GM12878 (cell line): ENCODE measurements around the gene NT5E. TPM values are rescaled to one million over a fixed set of nuclear protein-coding genes. Genes with fewer than 3 reads are reported as not detected.
A peak's percentile ranks its signal among the peaks of the same experiment; 100 is the strongest.

ENCODE experiments used
- ATAC-seq: fragments of 200-7000 bp; cut with Tn5 transposase; 3 replicates; pipeline ENCODE4 v1.9.1; 2020; ENCODE audit warnings: mild to moderate bottlenecking, moderate library complexity
- Bru-seq: library from RNA; stranded (reverse); fragments of 400-500 nt; gene quantifications from one replicate; lab custom pipeline; 2021; lab: Mats Ljungman, UMichigan
- BruChase-seq, 2 experiments: library from RNA; stranded (reverse); fragments of 400-500 nt; gene quantifications; one replicate each; lab custom pipeline; 2021; lab: Mats Ljungman, UMichigan
- BruUV-seq: library from RNA; stranded (reverse); fragments of 400-500 nt; replicated peaks from 2 replicates; lab custom pipeline; 2021; lab: Mats Ljungman, UMichigan
- CTCF ChIA-PET: fragments of 300-600 bp; sonication (Branson Sonifier 250); formaldehyde crosslinking; extraction: SDS; loops from one replicate; lab custom pipeline; 2021; ENCODE audit warnings: inconsistent platforms; lab: Yijun Ruan, JAX
- POLR2A ChIA-PET: fragments of 350-600 bp; formaldehyde crosslinking; extraction: SDS; loops from one replicate; lab custom pipeline; 2021; ENCODE audit warnings: inconsistent platforms; lab: Charles Lee
- RAD21 ChIA-PET: fragments of 300-600 bp; sonication (Branson Sonifier 250); formaldehyde crosslinking; loops from one replicate; lab custom pipeline; 2023; ENCODE audit warnings: antibody characterized with exemption; ENCODE audit not compliant: unreplicated experiment; lab: Charles Lee
- SMC1A ChIA-PET: fragments of 300-600 bp; sonication (Branson Sonifier 250); formaldehyde crosslinking; loops from one replicate; lab custom pipeline; 2023; ENCODE audit not compliant: unreplicated experiment, uncharacterized antibody; lab: Charles Lee
- DNase-seq: peaks from one replicate; pipeline ENCODE4 v3.0.0-alpha.2; 2011; ENCODE audit warnings: low read depth, low spot score
- FAIRE-seq: peaks from 3 replicates; lab custom pipeline; 2011; peaks lifted over from hg19 to GRCh38; lab: Jason Lieb, UNC
- H2AFZ ChIP-seq: 2 replicates; pipeline ENCODE4 v1.6.0; 2011; ENCODE audit warnings: low read depth, low read length, control low read depth; ENCODE audit not compliant: control insufficient read depth
- H3K27ac ChIP-seq: 2 replicates; pipeline ENCODE4 v1.5.1; 2011; ENCODE audit warnings: control low read depth; ENCODE audit not compliant: control insufficient read depth, insufficient read depth
- H3K27me3 ChIP-seq, 2 experiments: replicated peaks in 1 of 2; 2 replicates each; pipeline versions ENCODE4 v1.6.0 to v1.6.1; 2011; ENCODE audit warnings: low read length in 1 of 2; ENCODE audit not compliant: control insufficient read depth in 2 of 2, insufficient read depth in 2 of 2
- H3K36me3 ChIP-seq, 2 experiments: 2 replicates each; pipeline ENCODE4 v1.5.1; 2011; ENCODE audit warnings: low read length in 1 of 2; ENCODE audit not compliant: control insufficient read depth in 2 of 2, insufficient read depth in 2 of 2
- H3K4me1 ChIP-seq: 2 replicates; pipeline ENCODE4 v1.6.1; 2011; ENCODE audit warnings: mild to moderate bottlenecking, low read length, moderate library complexity, mixed read lengths; ENCODE audit not compliant: control insufficient read depth, insufficient read depth
- H3K4me2 ChIP-seq: 2 replicates; pipeline ENCODE4 v1.6.0; 2011; ENCODE audit warnings: control low read depth; ENCODE audit not compliant: control insufficient read depth, insufficient read depth
- H3K4me3 ChIP-seq: fragments of 200-600 bp; sonication (generic); 2 replicates; pipeline ENCODE4 v1.5.1; 2016
- H3K79me2 ChIP-seq: 2 replicates; pipeline ENCODE4 v1.6.0; 2011; ENCODE audit warnings: low read length; ENCODE audit not compliant: control insufficient read depth, insufficient read depth
- H3K9ac ChIP-seq: 2 replicates; pipeline ENCODE4 v1.8.0; 2011; ENCODE audit warnings: low read length, control low read depth, mixed read lengths; ENCODE audit not compliant: control insufficient read depth, insufficient read depth
- H3K9me3 ChIP-seq: replicated peaks from 3 replicates; pipeline ENCODE4 v1.5.1; 2011; ENCODE audit warnings: mild to moderate bottlenecking, low read length; ENCODE audit not compliant: control insufficient read depth, insufficient read depth
- H4K20me1 ChIP-seq: 2 replicates; pipeline ENCODE4 v1.6.0; 2011; ENCODE audit not compliant: control insufficient read depth, insufficient read depth
- BMI1 ChIP-seq: fragments of 450-650 bp; IDR thresholded peaks from 2 replicates; pipeline ENCODE4 v1.6.1; 2016; ENCODE audit warnings: mild to moderate bottlenecking, moderate library complexity, borderline replicate concordance
- EGR1 ChIP-seq, 2 experiments: IDR thresholded peaks; 1 replicate in 1 of 2; 2 replicates in 1 of 2; pipeline ENCODE4 v1.6.1; 2011 to 2012; ENCODE audit warnings: low read depth in 2 of 2, low read length in 2 of 2, borderline replicate concordance in 1 of 2, mild to moderate bottlenecking in 1 of 2, moderate library complexity in 1 of 2
- HDGF ChIP-seq: fragments of 450-650 bp; IDR thresholded peaks from 2 replicates; pipeline ENCODE4 v1.6.1; 2016; ENCODE audit warnings: antibody characterized with exemption
- KAT2A ChIP-seq: conservative IDR thresholded peaks from 2 replicates; pipeline ENCODE4 v1.6.1; 2011; ENCODE audit warnings: low read depth, low read length; ENCODE audit not compliant: control insufficient read depth
- PBX3 ChIP-seq: IDR thresholded peaks from 2 replicates; pipeline ENCODE4 v1.6.1; 2011; ENCODE audit warnings: mild to moderate bottlenecking, low read depth, low read length, moderate library complexity; ENCODE audit not compliant: insufficient replicate concordance
- PML ChIP-seq: IDR thresholded peaks from 2 replicates; pipeline ENCODE4 v1.6.1; 2012; ENCODE audit warnings: low read length, inconsistent platforms
- POLR2A ChIP-seq: IDR thresholded peaks from 2 replicates; pipeline ENCODE4 v1.6.1; 2011; ENCODE audit warnings: low read depth, mild to moderate bottlenecking, low read length
- SIX5 ChIP-seq: IDR thresholded peaks from 2 replicates; pipeline ENCODE4 v1.6.1; 2011; ENCODE audit warnings: mild to moderate bottlenecking, low read depth, low read length, moderate library complexity; ENCODE audit not compliant: severe bottlenecking
- SREBF2 ChIP-seq: IDR thresholded peaks from 2 replicates; pipeline ENCODE4 v1.6.1; 2012; ENCODE audit warnings: mild to moderate bottlenecking, low read length
- TCF7 ChIP-seq: IDR thresholded peaks from 2 replicates; pipeline ENCODE4 v1.6.1; 2014; ENCODE audit warnings: antibody characterized with exemption, borderline replicate concordance
- WRNIP1 ChIP-seq: IDR thresholded peaks from 2 replicates; pipeline ENCODE4 v1.6.1; 2011; ENCODE audit warnings: low read depth, low read length, improper control_type of control experiment, borderline replicate concordance
- ZNF687 ChIP-seq: fragments of 450-650 bp; IDR thresholded peaks from 2 replicates; pipeline ENCODE4 v1.6.1; 2017; ENCODE audit warnings: mild to moderate bottlenecking, moderate library complexity
- WGBS: methylation state at CpG from one replicate; pipeline ENCODE4 v1.1.6; 2016; ENCODE audit warnings: low lambda C conversion rate; ENCODE audit not compliant: insufficient replicate concordance, insufficient coverage; ENCODE audit errors: missing lambda C conversion rate; 5-methylcytosine and 5-hydroxymethylcytosine counted together
- in situ Hi-C: fragments of 300-500 bp; cut with MboI; formaldehyde crosslinking; loops from 9 replicates; pipeline ENCODE4 v1.14.3; 2018; ENCODE audit warnings: mixed read lengths
- intact Hi-C: fragments of 100-400 bp; cut with micrococcal nuclease; formaldehyde crosslinking; loops from one replicate; pipeline ENCODE4 v1.14.2; 2022; ENCODE audit not compliant: unreplicated experiment
- long read RNA-seq, 2 experiments: library from polyadenylated mRNA; unstranded; transcript quantifications; one replicate each; pipeline ENCODE4 v2.0.0, GENCODE V29; 2019 to 2020
- polyA minus RNA-seq, 3 experiments: library from RNA; depleted of rRNA, polyadenylated mRNA; stranded (reverse); fragments of >200 nt; gene quantifications; 2 replicates each; pipeline ENCODE4 v1.2.3, GENCODE V29; 2011
- polyA plus RNA-seq, 11 experiments: library from polyadenylated mRNA; depleted of rRNA in 4 of 11; unstranded in 6 of 11; stranded (reverse) in 5 of 11; fragments of >200 nt; fragmentation: Nextera tagmentation in 4 of 11; fragmentation: Illumina TruSeq in 1 of 11; extraction: Ambion mirVana in 4 of 11; extraction: Trizol in 1 of 11; gene quantifications; 1 replicate in 1 of 11; 2 replicates in 10 of 11; pipeline versions ENCODE4 v1.2.1 to v1.2.3, GENCODE V29; 2011 to 2016; ENCODE audit warnings: inconsistent platforms in 2 of 11, missing spikeins in 2 of 11, low read depth in 1 of 11
- total RNA-seq, 4 experiments: library from RNA; depleted of rRNA in 3 of 4; stranded (reverse); fragments of >200 nt in 3 of 4; fragmentation: Illumina TruSeq in 1 of 4; extraction: Trizol in 1 of 4; gene quantifications; 2 replicates each; pipeline versions ENCODE4 v1.2.1 to v1.2.3, GENCODE V29; 2013 to 2021

NT5E gene
- 2.2 and 2.5 TPM in 2 replicates for total RNA-seq (2013; cell fraction: nucleolus; rRNA removed)
- total RNA-seq (2014; rRNA removed) (8.2 and 8.4 TPM in 2 replicates), total RNA-seq (2014; rRNA removed; fragmentation: Illumina TruSeq; extraction: Trizol) (6.6 and 6.9 TPM in 2 replicates), total RNA-seq (2021) (8.2 and 9.7 TPM in 2 replicates), polyA plus RNA-seq (2011; rRNA removed) (6.9 and 9.9 TPM in 2 replicates), polyA plus RNA-seq (2014; fragmentation: Illumina TruSeq; extraction: Trizol) (5.6 and 7.5 TPM in 2 replicates), polyA plus RNA-seq (2014; fragmentation: Nextera tagmentation; extraction: Ambion mirVana) (1 to 10 TPM; 1.9 to 3.9 TPM), polyA plus RNA-seq (2014; rRNA removed) (7.7 and 8.4 TPM in 2 replicates), polyA plus RNA-seq (2016; fragmentation: Nextera tagmentation; extraction: Ambion mirVana) (1 to 10 TPM; 8.4 to 9.3 TPM), polyA minus RNA-seq (2011; rRNA and poly(A)+ RNA removed) (6.8 and 9.9 TPM in 2 replicates), Bru-seq, nascent RNA (percentile 55 among the genes with signal in this experiment), BruChase-seq, experiment 1, labeled RNA remaining after a 6-hour chase (percentile 51 among the genes with signal in this experiment), BruChase-seq, experiment 2, labeled RNA remaining after a 2-hour chase (percentile 48 among the genes with signal in this experiment)
- polyA plus RNA-seq (2011; ENCODE audit: low read depth), result 4.2 TPM
- 4.6 and 9.2 TPM in 2 replicates for polyA plus RNA-seq (2011; cell fraction: cytosol; rRNA removed)
- polyA plus RNA-seq (2011; cell fraction: nucleus; rRNA removed), result 7.9 and 9.2 TPM in 2 replicates
- 5.3 and 7.9 TPM in 2 replicates for polyA plus RNA-seq (2012)
- polyA minus RNA-seq (2011; cell fraction: cytosol; rRNA and poly(A)+ RNA removed), result 8.7 and 10.4 TPM in 2 replicates
- polyA minus RNA-seq (2011; cell fraction: nucleus; rRNA and poly(A)+ RNA removed), result 14.4 and 19.7 TPM in 2 replicates
- long read RNA-seq, experiment 1, partial matches to known transcripts, result 0 of 8 reads
- long read RNA-seq, experiment 1, other reads (novel, unspliced or antisense), result 4 of 8 reads
- long read RNA-seq, experiment 2, transcript NT5E-202 (3 exons, 974 nt), result major isoform, 5 of 24 reads
- long read RNA-seq, experiment 2, partial matches to known transcripts, result 1 of 24 reads
- long read RNA-seq, experiment 2, other reads (novel, unspliced or antisense), result 16 of 24 reads

GRCh38 chr6:85449818-85450759 lies at the start of gene NT5E:
NT5E (plus strand) TSS chr6:85450083; CDS start chr6:85450140, 57 bp downstream.
- peak within 1 kb of the TSS; percentile 77 for H3K9ac ChIP-seq
- H3K27ac ChIP-seq, result peak within 1 kb of the TSS; percentile 81
- FAIRE-seq, result no peak
- intact Hi-C loops, result loop anchor here (1.0 to 5.0 kb wide), 4 partner anchors 33 to 227 kb away; no protein-coding TSS in a partner anchor
- H3K79me2 ChIP-seq, result peaks cover 35% of the 10 kb centered on the region
- H3K4me3 ChIP-seq, result peak within 1 kb of the TSS; percentile 83
- H3K4me2 ChIP-seq, result peak within 1 kb of the TSS; percentile 93
- POLR2A ChIA-PET, result interaction anchor here (0.9 to 5.4 kb wide), 12 partner anchors 11 to 228 kb away, joined by 3 to 64 read pairs (median 4); no protein-coding TSS in a partner anchor
- no peak for DNase-seq
- H2AFZ ChIP-seq, result peak within 1 kb of the TSS; percentile 85
- H3K9me3 ChIP-seq, result no peaks in the 10 kb centered on the region
- H3K27me3 ChIP-seq, result no peaks in the 10 kb centered on the region
- SMC1A ChIA-PET, result interaction anchor here (0.8 to 12.9 kb wide), 19 partner anchors 12 to 228 kb away, joined by 3 to 138 read pairs (median 5); partner anchors contain the start of gene SYNCRIP
- peaks cover 19% of the 10 kb centered on the region for H3K4me1 ChIP-seq
- ATAC-seq, result peak; percentile 88
- no peaks in the 10 kb centered on the region for H3K36me3 ChIP-seq
- RAD21 ChIA-PET, result interaction anchor here (0.6 to 8.9 kb wide), 24 partner anchors 11 to 1004 kb away, joined by 3 to 80 read pairs (median 5); partner anchors contain the start of gene SYNCRIP
- H4K20me1 ChIP-seq, result no peaks in the 10 kb centered on the region
- WGBS, result under 1% methylated on average over 86 of the region's 92 CpGs
- in situ Hi-C loops, result no loop called here
- CTCF ChIA-PET, result interaction anchor here (0.6 to 13.2 kb wide), 17 partner anchors 9 to 342 kb away, joined by 3 to 188 read pairs (median 5); no protein-coding TSS in a partner anchor
- BruUV-seq, result no TSS peak
- TF ChIP-seq HDGF, result no peak
- no peak for TF ChIP-seq PBX3
- no peak for TF ChIP-seq SREBF2
- no peak for TF ChIP-seq WRNIP1
- TF ChIP-seq ZNF687, result 0 out of 2 replicates have a peak, but pooled peaks have one; percentile 51
- TF ChIP-seq BMI1, result no peak
- TF ChIP-seq SIX5, result no peak
- TF ChIP-seq EGR1 (IDR thresholded peaks at IDR 0.05; ENCODE audit: borderline replicate concordance in 1 of 2, low read depth in 2 of 2, low read length in 2 of 2), result no peak
- TF ChIP-seq PML, result 0 out of 2 replicates have a peak, but pooled peaks have one; percentile 41
- peak; percentile 79 for TF ChIP-seq POLR2A
- TF ChIP-seq KAT2A, result no peak
- TF ChIP-seq TCF7, result no peak
